Osteoblast (primary cell): ENCODE results near the gene PSD2. TPM values are rescaled to one million over a fixed set of nuclear protein-coding genes. Genes with fewer than 3 reads are reported as not detected.

Experiments
- DNase-seq: peaks from one replicate; pipeline ENCODE4 v3.0.0; 2011; ENCODE audit warnings: low spot score, mixed read lengths; ENCODE audit not compliant: insufficient read length; ENCODE audit errors: missing footprints
- H2AFZ ChIP-seq: 2 replicates; pipeline ENCODE4 v1.6.0; 2011; ENCODE audit warnings: mild to moderate bottlenecking, low read length
- H3K27ac ChIP-seq: 2 replicates; pipeline ENCODE4 v1.5.1; 2011; ENCODE audit warnings: mild to moderate bottlenecking, low read depth, low read length, moderate library complexity
- H3K27me3 ChIP-seq: 2 replicates; pipeline ENCODE4 v1.6.0; 2012; ENCODE audit warnings: mild to moderate bottlenecking, control low read depth, inconsistent platforms, low read length, moderate library complexity; ENCODE audit not compliant: insufficient read depth
- H3K36me3 ChIP-seq: 2 replicates; pipeline ENCODE4 v1.5.1; 2011; ENCODE audit warnings: mild to moderate bottlenecking, low read length, control low read depth, moderate library complexity; ENCODE audit not compliant: insufficient read depth
- H3K4me1 ChIP-seq: 2 replicates; pipeline ENCODE4 v1.5.1; 2011; ENCODE audit warnings: mild to moderate bottlenecking, low read length, control low read depth, moderate library complexity; ENCODE audit not compliant: insufficient read depth
- H3K4me2 ChIP-seq: 2 replicates; pipeline ENCODE4 v1.6.0; 2011; ENCODE audit warnings: mild to moderate bottlenecking, low read length; ENCODE audit not compliant: insufficient read depth
- H3K4me3 ChIP-seq: fragments of 200-600 bp; sonication (generic); 3 replicates; pipeline ENCODE4 v1.5.1; 2012; ENCODE audit warnings: mild to moderate bottlenecking, low read length, inconsistent platforms; ENCODE audit not compliant: insufficient read depth
- H3K79me2 ChIP-seq: 2 replicates; pipeline ENCODE4 v1.6.0; 2012; ENCODE audit warnings: mild to moderate bottlenecking, low read length, control low read depth, inconsistent platforms; ENCODE audit not compliant: insufficient read depth
- H3K9me3 ChIP-seq: 2 replicates; pipeline ENCODE4 v1.5.1; 2011; ENCODE audit warnings: low read depth, low read length, control low read depth
- H4K20me1 ChIP-seq: 2 replicates; pipeline ENCODE4 v1.6.0; 2012; ENCODE audit warnings: mild to moderate bottlenecking, low read length, control low read depth; ENCODE audit not compliant: insufficient read depth
- CTCF ChIP-seq: IDR thresholded peaks from 2 replicates; pipeline ENCODE4 v1.5.1; 2011; ENCODE audit warnings: mild to moderate bottlenecking, low read depth, low read length, moderate library complexity; ENCODE audit errors: extremely low read depth
- total RNA-seq: library from RNA; depleted of rRNA; stranded (reverse); fragments of >200 nt; gene quantifications from 2 replicates; pipeline ENCODE4 v1.2.3, GENCODE V29; 2012

The PSD2 gene
- total RNA-seq, 1 donor = 0.36 TPM

GRCh38 chr5:139764886-139765408 is 30.7 kb upstream of the PSD2 start:
- peaks cover 2% of the 10 kb centered on the region for H4K20me1 ChIP-seq
- H3K4me3 ChIP-seq = no peak overlapping the region
- no peak overlapping the region for H3K27ac ChIP-seq
- peaks cover 11% of the 10 kb centered on the region for H3K4me1 ChIP-seq
- TF ChIP-seq CTCF = no peak
- H3K36me3 ChIP-seq = no peaks in the 10 kb centered on the region
- no peak for DNase-seq
- no peak overlapping the region for H2AFZ ChIP-seq
- H3K4me2 ChIP-seq = no peak overlapping the region
- H3K79me2 ChIP-seq = no peaks in the 10 kb centered on the region
- H3K27me3 ChIP-seq = peaks cover 21% of the 10 kb centered on the region
- no peaks in the 10 kb centered on the region for H3K9me3 ChIP-seq

GRCh38 chr5:139765409-139766217 is 30.0 kb upstream of the PSD2 start:
- no peaks in the 10 kb centered on the region for H3K9me3 ChIP-seq
- peaks cover 5% of the 10 kb centered on the region for H3K4me1 ChIP-seq
- H3K4me2 ChIP-seq = peak overlapping the region; percentile 83
- DNase-seq = peak; percentile 98
- H3K27me3 ChIP-seq = peaks cover 21% of the 10 kb centered on the region
- H2AFZ ChIP-seq = peak overlapping the region; percentile 95
- peak; percentile 82 for TF ChIP-seq CTCF
- no peak overlapping the region for H3K27ac ChIP-seq
- H3K79me2 ChIP-seq = no peaks in the 10 kb centered on the region
- H3K4me3 ChIP-seq = peak overlapping the region; percentile 78
- H4K20me1 ChIP-seq = peaks cover 2% of the 10 kb centered on the region
- H3K36me3 ChIP-seq = no peaks in the 10 kb centered on the region

- no peaks in the 10 kb centered on the region for H3K36me3 ChIP-seq
- no peak overlapping the region for H2AFZ ChIP-seq
- H3K4me3 ChIP-seq = no peak overlapping the region
- peaks cover 3% of the 10 kb centered on the region for H3K4me1 ChIP-seq
- H3K9me3 ChIP-seq = no peaks in the 10 kb centered on the region
- DNase-seq = peak; percentile 78
- no peak overlapping the region for H3K27ac ChIP-seq
- H3K79me2 ChIP-seq = no peaks in the 10 kb centered on the region
- TF ChIP-seq CTCF = no peak
- H4K20me1 ChIP-seq = peaks cover 2% of the 10 kb centered on the region
- no peak overlapping the region for H3K4me2 ChIP-seq
- peaks cover 21% of the 10 kb centered on the region for H3K27me3 ChIP-seq
Observed at GRCh38 chr5:139767960-139768359, 27.6 kb upstream of the PSD2 start.

DNA sequence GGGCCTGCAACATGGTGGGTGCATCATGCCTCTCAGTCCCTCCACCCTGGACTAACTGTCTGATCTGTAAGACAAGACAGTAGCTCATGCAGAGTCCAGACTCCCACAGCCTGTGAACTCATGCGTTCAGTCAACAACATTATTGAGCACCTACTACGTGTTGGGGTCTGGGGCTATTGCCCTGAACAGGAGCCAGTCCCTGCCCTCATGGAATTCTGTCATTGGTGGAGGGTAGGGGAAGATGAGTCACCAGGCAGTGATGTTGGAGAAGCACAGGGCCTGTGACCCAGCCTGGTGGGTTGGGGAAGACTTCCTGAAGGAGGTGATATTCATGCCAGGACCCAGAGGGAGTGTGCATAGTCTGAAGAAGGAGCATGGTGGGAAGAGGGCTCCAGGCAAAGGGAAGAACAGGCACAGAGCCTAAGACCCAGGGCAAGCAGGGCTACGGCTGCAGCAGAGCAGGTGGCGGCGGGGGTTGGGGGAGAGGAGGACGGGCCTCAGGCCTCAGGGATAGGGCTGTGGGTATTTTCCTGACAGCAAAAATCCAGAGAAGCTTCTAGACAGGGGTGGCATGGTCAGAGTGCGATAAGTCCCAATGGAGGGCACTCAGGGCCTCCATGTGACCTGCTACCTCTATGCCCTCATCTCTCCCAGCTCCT is 26.7 kb upstream of the PSD2 start:
- peak; percentile 82 for DNase-seq
- Histone ChIP-seq H3K9me3 (no peaks in the 10 kb centered on the region), H3K27me3 (peaks cover 15% of the 10 kb centered on the region), H3K4me2 (no peak overlapping the region), H3K36me3 (no peaks in the 10 kb centered on the region), H2AFZ (no peak overlapping the region), H4K20me1 (no peaks in the 10 kb centered on the region), H3K4me3 (no peak overlapping the region), H3K27ac (no peak overlapping the region), H3K79me2 (no peaks in the 10 kb centered on the region), H3K4me1 (peaks cover 3% of the 10 kb centered on the region)
- no peak for TF ChIP-seq CTCF
